Measurements from ENCODE around the gene ZNF408. TPM values are rescaled to one million over a fixed set of nuclear protein-coding genes. Genes with fewer than 3 reads are reported as not detected.
"Not testable (repeated sequence)": the region's sequence is repeated elsewhere in the genome, so short reads cannot be mapped to it uniquely, and the experiment has no call there.

Gene ZNF408
- total and polyA plus RNA-seq, 2 donors (not counting 3 experiments of a cell fraction or from before 2014, with no cell fraction given), result 7.8 to 10.9 TPM

DNA sequence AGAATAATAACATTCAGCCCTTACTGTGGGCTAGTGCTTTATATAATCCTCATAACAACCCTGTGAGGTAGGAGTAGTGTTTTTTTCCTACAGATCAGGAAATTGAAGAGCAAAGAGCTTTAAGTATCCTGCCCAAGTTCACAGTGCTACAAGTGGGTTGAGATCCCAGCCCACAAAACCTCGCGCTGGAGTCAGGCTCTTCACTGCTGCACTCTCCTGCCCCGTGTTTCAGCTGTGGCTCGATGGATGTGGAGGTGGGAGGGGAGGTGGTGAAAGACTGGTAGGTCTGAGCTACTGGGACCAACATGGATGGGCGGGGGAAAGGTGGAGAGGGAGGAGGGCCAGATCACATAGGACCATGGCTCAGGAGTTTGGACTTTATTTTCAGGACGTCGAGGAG lies 6.1 kb downstream of the ZNF408 start:
- H3K36me3 ChIP-seq (ENCODE audit: control insufficient read depth in 2 of 2, extremely low read depth in 1 of 2, insufficient read depth in 2 of 2, low read length in 2 of 2), result peaks cover 7 to 36% of the 10 kb centered on the region in 2 experiments
- peaks cover under 1% of the 10 kb centered on the region for H3K4me1 ChIP-seq (ENCODE audit: control insufficient read depth, extremely low read depth, insufficient read depth, low read length)
- no peak overlapping the region for H2AFZ ChIP-seq (ENCODE audit: low read depth, low read length)
- FAIRE-seq (no peak), DNase-seq (ENCODE audit: low read depth, low spot score) (no peak)
- intact Hi-C loops (cut with micrococcal nuclease), result no loop called here
- dilution Hi-C loops (cut with MboI; ENCODE audit: extremely low pct_ligation_motif_present, low sequenced_read_pairs), result no loop called here
- no peaks in the 10 kb centered on the region for H3K27me3 ChIP-seq (ENCODE audit: control insufficient read depth in 2 of 2, insufficient read depth in 2 of 2, low read length in 2 of 2)
- TF ChIP-seq FOS (IDR thresholded peaks at IDR 0.05; ENCODE audit: borderline replicate concordance, insufficient read depth, low read length) (no peak), POLR2A (IDR thresholded peaks at IDR 0.05; ENCODE audit: low read depth, low read length) (no peak), POLR2AphosphoS5 (IDR thresholded peaks at IDR 0.05; ENCODE audit: insufficient read depth, low read depth, low read length) (no peak), EZH2 (IDR thresholded peaks at IDR 0.05; ENCODE audit: borderline replicate concordance, low read depth, low read length, severe bottlenecking) (no peak), GATA2 (IDR thresholded peaks at IDR 0.05; ENCODE audit: insufficient read depth, insufficient read length, low read depth, low read length) (no peak), MYC (IDR thresholded peaks at IDR 0.05; ENCODE audit: low read depth, low read length) (no peak), JUN (IDR thresholded peaks at IDR 0.05; ENCODE audit: borderline replicate concordance, insufficient read depth, insufficient read length, low read depth) (no peak)
- TF ChIP-seq, protein P1, sequence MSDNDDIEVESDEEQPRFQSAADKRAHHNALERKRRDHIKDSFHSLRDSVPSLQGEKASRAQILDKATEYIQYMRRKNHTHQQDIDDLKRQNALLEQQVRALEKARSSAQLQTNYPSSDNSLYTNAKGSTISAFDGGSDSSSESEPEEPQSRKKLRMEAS (IDR thresholded peaks at IDR 0.05; ENCODE audit: insufficient read depth, insufficient read length), result no peak
- TF ChIP-seq, protein P2, sequence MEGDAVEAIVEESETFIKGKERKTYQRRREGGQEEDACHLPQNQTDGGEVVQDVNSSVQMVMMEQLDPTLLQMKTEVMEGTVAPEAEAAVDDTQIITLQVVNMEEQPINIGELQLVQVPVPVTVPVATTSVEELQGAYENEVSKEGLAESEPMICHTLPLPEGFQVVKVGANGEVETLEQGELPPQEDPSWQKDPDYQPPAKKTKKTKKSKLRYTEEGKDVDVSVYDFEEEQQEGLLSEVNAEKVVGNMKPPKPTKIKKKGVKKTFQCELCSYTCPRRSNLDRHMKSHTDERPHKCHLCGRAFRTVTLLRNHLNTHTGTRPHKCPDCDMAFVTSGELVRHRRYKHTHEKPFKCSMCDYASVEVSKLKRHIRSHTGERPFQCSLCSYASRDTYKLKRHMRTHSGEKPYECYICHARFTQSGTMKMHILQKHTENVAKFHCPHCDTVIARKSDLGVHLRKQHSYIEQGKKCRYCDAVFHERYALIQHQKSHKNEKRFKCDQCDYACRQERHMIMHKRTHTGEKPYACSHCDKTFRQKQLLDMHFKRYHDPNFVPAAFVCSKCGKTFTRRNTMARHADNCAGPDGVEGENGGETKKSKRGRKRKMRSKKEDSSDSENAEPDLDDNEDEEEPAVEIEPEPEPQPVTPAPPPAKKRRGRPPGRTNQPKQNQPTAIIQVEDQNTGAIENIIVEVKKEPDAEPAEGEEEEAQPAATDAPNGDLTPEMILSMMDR (IDR thresholded peaks at IDR 0.05; ENCODE audit: extremely low read depth in 1 of 2, insufficient read depth in 1 of 2, low read depth in 1 of 2, low read length in 2 of 2), result no peak
- H3K27ac ChIP-seq (ENCODE audit: insufficient read depth, low read depth, low read length), result no peak overlapping the region
- POLR2A ChIA-PET, result no interaction called here
- H3K9ac ChIP-seq (replicated peaks; ENCODE audit: extremely low read depth, insufficient read depth, low read length), result no peak overlapping the region
- H4K20me1 ChIP-seq (replicated peaks; ENCODE audit: control insufficient read depth, extremely low read depth, insufficient read depth, low read length), result no peaks in the 10 kb centered on the region
- H3K9me3 ChIP-seq (replicated peaks; ENCODE audit: control insufficient read depth, insufficient read depth, low read length), result no peaks in the 10 kb centered on the region
- BruUV-seq (replicated peaks), result no TSS peak
- no peaks in the 10 kb centered on the region for H3K9me1 ChIP-seq (replicated peaks; ENCODE audit: control insufficient read depth, extremely low read depth, insufficient read depth, low read length)
- no peak overlapping the region for H3K4me2 ChIP-seq (ENCODE audit: insufficient read depth, low read length)
- H3K79me2 ChIP-seq (ENCODE audit: control insufficient read depth, insufficient read depth, low read length), result peaks cover 12% of the 10 kb centered on the region
- H3K4me3 ChIP-seq (replicated peaks in 1 of 3; ENCODE audit: insufficient read depth in 1 of 3, low read depth in 1 of 3, low read length in 3 of 3), result no peak overlapping the region
- CTCF ChIA-PET, result interaction anchor here (1.2 kb wide), 1 partner anchor 14 kb away, joined by 3 read pairs; no protein-coding TSS in a partner anchor

DNA sequence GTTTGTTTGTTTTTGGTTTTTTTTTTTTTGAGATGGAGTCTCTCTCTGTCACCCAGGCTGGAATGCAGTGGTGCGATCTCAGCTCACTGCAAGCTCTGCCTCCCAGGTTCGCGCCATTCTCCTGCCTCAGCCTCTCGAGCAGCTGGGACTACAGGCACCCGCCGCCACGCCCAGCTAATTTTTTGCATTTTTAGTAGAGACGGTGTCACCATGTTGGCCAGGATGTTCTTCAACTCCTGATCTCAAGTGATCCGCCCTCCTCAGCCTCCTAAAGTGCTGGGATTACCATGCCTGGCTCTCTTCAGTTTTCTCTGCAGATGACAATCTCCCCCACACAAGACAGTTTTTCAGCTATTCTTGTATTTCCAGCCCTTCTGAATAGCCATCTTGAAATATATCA lies 8.5 kb downstream of the ZNF408 start:
- CTCF ChIA-PET; H4K20me1 ChIP-seq (replicated peaks; ENCODE audit: control insufficient read depth, extremely low read depth, insufficient read depth, low read length); dilution Hi-C loops (cut with MboI; ENCODE audit: extremely low pct_ligation_motif_present, low sequenced_read_pairs); H3K4me3 ChIP-seq (replicated peaks in 1 of 3; ENCODE audit: insufficient read depth in 1 of 3, low read depth in 1 of 3, low read length in 3 of 3); H3K79me2 ChIP-seq (ENCODE audit: control insufficient read depth, insufficient read depth, low read length); H3K27ac ChIP-seq (ENCODE audit: insufficient read depth, low read depth, low read length); BruUV-seq (replicated peaks); H2AFZ ChIP-seq (ENCODE audit: low read depth, low read length); H3K4me2 ChIP-seq (ENCODE audit: insufficient read depth, low read length); H3K27me3 ChIP-seq (ENCODE audit: control insufficient read depth in 2 of 2, insufficient read depth in 2 of 2, low read length in 2 of 2); FAIRE-seq; H3K4me1 ChIP-seq (ENCODE audit: control insufficient read depth, extremely low read depth, insufficient read depth, low read length); DNase-seq (ENCODE audit: low read depth, low spot score); H3K9ac ChIP-seq (replicated peaks; ENCODE audit: extremely low read depth, insufficient read depth, low read length); intact Hi-C loops (cut with micrococcal nuclease); H3K9me1 ChIP-seq (replicated peaks; ENCODE audit: control insufficient read depth, extremely low read depth, insufficient read depth, low read length); H3K9me3 ChIP-seq (replicated peaks; ENCODE audit: control insufficient read depth, insufficient read depth, low read length); POLR2A ChIA-PET: not testable (repeated sequence)
- peaks cover 2 to 22% of the 10 kb centered on the region in 2 experiments for H3K36me3 ChIP-seq (ENCODE audit: control insufficient read depth in 2 of 2, extremely low read depth in 1 of 2, insufficient read depth in 2 of 2, low read length in 2 of 2)

Data from endothelial cell of umbilical vein (primary cell).